Ramos (cell line): ENCODE results near the gene DENND6B.
"Not testable (repeated sequence)": the region's sequence is repeated elsewhere in the genome, so short reads cannot be mapped to it uniquely, and the experiment has no call there.

Experiments used
- in situ Hi-C: fragments of 300-500 bp; cut with MboI; formaldehyde crosslinking; loops from one replicate; pipeline ENCODE4 v1.14.3; 2022; ENCODE audit warnings: low sequenced_read_pairs; ENCODE audit not compliant: unreplicated experiment

DENND6B gene

DNA sequence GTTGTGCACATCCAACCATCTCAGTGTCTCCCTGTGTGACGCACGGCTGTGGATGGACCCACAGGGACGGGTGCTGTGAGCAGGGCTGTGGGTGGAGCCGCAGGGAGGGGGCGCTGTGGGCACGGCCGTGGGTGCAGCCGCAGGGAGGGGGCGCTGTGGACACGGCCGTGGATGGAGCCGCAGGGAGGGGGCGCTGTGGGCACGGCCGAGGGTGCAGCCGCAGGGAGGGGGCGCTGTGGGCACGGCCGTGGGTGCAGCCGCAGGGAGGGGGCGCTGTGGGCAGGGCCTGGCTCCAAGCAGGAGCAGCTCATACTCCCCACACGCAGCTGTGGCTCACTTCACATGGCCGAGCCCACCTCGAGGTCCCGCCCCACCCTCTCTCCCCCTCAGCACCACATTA, 50.7 kb downstream of the DENND6B start:
- in situ Hi-C loops: loop anchor here (5.0 kb wide), 1 partner anchor 51 kb away; the partner anchor contains the start of gene DENND6B

DNA sequence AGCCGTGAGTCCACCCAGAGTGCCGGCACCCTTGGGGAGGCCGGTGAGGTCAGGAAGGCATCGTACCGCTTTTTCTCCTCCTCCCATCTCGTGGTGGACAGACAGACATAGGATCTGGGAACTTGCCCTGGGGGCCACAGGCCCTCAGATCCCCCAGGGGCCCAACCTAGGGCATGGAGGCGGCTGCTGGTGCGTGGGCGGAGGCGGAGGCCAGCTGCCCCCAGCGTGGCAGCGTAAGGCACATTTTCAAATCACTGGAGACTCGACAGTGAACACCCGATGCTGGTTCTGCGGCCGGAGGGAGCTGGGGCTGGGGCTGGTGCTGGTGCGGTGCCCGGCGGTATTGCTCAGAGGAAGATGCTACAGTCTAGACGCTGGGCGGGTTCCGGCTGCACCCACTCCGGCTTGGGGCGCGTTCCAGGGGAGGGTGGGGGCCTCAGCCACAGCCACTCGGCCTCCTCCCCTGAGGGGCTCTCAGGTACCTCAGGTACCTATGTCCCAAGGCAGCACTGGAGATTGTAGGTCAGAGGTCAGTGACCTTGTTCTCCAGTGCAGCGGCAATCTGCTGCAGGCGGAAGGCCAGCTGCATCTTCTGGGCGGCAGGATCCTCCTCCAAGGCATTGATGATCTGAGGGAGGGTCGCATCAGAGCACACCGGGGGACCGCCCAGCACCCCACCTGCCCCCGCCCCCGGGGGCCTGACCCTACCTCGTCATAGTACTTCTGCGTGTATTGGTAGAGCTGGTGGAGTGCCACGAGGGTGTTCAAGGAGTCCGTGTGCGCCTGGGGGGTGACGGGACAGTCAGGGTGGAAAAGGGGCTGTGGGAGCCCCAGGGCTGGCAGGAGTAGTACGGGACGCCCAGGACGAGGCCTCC, 51.4 kb downstream of the DENND6B start:
- in situ Hi-C loops: loop anchor here (5.0 kb wide), 1 partner anchor 52 kb away; the partner anchor contains the start of gene DENND6B

DNA sequence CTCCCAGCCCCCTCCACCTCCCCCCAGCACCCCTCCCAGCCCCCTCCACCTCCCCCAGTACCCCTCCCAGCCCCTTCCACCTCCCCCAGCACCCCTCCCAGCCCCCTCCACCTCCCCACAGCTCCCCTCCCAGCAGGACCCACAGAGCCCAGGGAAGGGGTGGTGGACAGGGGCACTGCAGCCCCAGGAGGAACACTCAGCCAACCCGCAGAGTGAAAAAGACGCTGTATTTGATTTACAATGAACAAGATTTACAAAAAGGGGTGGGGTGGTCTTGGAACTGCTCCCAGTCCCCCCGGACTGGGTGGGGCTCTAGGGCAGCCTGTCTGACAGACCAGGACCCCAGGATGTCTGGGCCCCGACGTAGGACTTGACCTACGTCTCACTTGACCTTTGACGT, 52.0 kb downstream of the DENND6B start:
- in situ Hi-C loops: loop anchor here (5.0 kb wide), 1 partner anchor 53 kb away; the partner anchor contains the start of gene DENND6B

DNA sequence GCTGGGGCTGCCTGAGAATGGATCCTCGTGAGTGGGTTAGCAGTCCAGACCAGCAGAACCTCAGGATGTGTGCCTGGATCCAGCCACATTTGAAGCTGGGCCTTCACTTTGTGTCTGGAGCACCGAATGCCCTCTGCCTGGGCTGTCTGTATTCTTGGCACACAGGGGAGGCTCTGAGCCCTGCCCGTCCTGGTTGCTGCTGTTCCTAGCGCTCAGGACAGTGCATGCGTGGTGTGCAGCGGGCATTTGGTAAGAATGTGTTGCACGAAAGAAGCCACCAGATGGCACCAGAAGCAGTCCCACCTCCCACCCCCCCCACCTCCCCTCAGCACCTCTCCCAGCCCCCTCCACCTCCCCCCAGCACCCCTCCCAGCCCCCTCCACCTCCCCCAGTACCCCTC, 52.5 kb downstream of the DENND6B start:
- in situ Hi-C loops: no loop called here

DNA sequence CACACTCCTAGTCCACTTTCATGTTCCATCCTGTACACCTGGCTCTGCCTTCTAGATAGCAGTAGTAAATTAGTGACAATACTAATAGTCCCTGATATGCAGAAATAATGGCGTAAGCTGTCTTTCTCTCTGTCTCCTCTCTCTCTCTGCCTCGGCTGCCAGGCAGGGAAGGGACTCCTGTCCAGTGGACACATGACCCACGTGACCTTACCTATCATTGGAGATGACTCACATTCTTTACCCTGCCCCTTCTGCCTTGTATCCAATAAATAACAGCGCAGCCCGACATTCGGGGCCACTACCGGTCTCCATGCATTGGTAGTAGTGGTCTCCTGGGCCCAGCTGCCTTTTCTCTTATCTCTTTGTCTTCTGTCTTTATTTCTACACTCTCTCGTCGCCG, 53.0 kb downstream of the DENND6B start:
- in situ Hi-C loops: not testable (repeated sequence)

DNA sequence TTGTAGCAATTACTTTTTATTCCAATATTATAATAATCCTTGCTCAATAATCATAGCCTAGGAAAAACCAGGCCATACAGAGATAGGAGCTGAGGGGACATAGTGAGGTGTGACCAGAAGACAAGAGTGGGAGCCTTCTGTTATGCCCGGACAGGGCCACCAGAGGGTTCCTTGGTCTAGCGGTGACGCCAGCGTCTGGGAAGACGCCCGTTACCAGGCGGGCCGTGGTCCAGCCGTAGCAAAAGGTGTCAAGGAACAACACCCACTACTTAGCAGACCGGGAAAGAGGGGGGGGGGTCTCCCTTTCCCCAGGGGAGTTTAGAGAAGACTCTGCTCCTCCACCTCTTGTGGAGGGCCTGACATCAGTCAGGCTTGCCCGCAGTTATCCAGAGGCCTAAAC, 53.5 kb downstream of the DENND6B start:
- in situ Hi-C loops: not testable (repeated sequence)

DNA sequence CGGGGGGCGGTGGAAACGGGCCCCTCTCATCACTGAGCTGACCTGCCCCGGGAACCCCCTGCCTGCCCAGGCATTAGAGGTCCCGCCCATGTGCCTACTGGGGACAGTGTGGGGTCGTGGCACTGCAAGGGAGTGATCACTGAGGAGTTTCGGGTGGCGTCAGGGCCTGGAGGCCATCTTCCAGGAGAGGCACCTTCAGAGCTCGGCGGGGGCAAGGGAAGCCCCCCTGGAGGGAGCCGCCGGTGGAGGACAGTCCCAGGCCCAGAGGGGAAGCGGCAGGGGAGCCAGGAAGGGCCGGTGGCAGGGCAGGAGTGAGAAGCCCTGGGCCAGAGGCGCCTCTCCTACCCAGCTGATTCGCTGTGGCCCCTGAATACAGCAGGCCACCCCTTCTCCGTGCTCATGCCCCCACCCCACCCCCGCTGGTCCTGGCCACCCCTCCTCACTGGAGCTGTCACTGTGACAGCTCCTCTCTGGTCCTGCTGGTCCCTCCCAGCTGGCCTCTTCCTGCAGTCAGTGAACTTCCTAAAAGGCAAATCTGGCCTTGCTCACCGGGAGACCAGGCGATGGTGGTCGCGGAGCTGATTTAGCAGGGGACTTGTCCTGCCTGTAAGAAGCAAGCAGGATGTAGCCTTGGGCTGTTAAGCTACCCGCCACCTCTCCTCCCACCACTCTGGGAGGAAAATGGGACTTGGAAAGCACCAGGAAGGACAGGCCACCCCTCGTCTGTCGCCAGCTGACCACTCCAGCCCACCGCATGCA, 54.6 kb downstream of the DENND6B start:
- in situ Hi-C loops: no loop called here

DNA sequence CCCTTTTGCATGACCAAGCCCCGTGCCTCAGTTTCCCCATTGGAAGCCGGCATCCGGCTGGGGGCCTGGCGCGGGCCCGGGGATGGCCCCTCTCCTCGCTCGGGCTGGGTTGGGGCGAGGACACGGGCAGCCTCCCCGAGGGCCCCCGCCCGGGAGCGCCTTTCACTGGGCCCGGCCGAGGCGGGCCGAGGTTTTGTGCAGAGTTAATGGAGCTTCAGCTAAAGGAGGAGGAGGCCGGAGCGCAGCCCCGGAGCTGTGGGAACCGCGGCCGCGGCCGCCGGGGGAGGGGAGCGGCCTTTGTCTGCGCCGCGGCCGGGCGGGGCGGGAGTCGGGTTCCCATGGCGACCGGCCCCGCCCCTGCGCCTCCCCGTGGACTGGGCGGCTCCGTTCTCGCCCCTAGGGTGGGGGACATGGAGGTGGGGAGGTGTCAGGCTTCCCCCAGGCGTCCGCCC, 55.3 kb downstream of the DENND6B start:
- in situ Hi-C loops: no loop called here

DNA sequence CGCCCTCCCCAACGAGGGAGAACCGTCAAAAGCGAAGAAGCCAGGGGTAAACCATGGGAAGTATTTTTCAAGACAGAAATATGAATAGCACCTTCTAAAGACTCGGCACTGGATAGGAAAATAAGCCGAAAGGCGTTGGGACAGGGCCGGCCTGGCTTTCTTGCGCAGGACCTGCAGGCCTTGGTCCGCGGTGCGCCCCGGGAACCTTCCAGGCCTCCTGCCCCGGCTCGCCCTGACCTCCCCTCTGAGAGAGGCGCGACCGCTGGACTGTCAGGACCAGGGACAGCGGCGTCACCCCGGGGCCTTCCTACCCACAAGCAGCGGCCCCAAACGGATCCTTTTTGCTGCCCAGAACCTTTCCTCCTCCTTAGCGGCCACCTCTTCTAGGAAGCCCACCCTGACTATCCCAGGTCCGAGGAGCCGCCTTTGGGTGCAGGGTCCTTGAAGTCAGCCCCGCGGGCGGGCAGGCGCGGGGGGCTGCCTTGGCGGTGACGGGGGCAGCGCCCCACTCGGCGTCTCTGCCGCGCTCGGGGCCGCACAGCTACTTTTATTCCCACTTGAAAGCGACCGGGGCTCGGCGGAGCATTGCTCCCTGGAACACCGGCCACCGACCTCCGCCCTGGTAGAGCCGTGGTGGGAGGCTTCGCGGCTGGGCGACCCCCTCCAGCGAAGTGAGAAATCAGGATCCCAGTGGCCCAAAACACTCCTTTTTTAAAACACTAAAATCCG, 56.0 kb downstream of the DENND6B start:
- in situ Hi-C loops: no loop called here

DNA sequence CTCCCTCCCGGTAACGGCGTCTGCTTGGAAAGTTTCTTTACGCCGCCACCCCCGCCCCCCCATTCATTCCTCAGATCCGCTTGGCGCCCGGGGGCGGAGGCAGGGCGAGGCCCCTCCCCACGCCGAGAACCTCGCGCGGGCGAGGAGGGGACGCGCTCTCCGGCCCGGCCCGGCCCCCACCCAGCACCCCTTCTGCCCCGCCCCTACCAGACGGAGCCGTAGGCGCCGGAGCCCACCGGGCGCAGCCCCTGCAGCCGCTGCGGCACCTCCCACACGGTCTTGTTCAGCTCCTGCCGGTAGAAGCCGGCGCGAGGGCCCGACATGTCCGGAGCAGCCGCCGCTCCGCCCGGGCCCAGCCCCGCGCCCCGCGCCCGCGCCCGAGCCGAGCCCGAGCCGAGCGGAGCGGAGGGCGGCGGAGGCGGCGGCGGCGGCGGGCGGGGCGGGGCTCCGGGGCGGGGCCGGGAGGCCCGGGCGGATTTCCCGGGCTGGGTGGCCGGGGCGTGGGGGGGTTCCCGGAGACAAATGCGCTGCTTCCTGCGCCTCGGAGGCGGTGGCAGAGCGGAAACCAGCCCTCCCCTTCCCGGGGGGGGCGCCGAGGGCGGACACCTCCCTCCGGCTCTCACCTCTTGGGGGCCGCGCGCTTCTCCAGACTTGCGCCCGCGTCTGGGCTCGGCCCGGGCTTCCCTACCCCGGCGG, 56.7 kb downstream of the DENND6B start, which contains the start of gene MAPK11:
MAPK11 (minus strand) TSS at position 411 of the 696 bp plus-strand sequence; CDS start at position 323, 88 bp downstream.
- in situ Hi-C loops: no loop called here

DNA sequence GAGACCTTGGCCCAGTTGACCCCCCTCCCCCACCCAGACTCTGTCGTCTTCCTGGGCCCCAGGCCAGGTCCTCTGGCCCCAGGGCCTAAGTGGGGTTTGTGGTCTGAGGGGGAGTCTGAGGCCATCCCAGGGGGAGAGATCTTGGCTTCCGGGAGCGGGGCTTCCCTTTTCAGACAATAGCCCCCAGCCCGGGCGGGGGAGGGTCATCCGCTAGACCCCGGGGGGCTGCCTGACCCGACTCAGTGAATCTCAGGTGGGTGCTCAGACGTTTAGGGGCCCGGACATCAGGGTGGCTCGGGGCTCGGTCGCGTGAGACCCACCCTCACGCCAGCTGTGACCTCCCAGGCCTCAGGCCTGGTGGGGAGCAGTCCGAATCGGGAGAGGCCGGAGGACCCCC, 57.2 kb downstream of the DENND6B start:
- in situ Hi-C loops: no loop called here

DNA sequence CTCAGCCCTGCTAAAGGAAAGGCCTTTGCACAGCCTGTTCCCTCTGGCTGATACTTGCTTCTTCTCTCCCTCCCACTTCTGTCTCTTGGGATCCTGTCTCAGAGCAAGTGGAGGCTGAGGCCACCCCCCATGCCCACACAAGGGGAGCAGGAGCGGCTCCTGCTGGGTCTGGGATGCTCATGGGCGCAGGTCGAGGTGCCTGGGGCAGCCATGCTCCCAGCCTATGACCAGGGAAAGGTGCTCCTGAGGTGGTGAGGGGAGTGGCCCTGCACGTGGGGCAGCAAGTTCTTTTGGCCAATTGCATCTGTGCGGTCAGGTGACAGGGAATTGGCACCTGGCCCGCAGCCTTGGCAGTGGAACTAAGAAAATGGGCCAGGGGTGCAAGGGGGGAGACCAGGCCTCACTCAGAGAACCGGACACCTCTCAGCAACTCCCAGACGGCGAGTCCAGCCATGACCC, 58.1 kb downstream of the DENND6B start:
- in situ Hi-C loops: no loop called here

DNA sequence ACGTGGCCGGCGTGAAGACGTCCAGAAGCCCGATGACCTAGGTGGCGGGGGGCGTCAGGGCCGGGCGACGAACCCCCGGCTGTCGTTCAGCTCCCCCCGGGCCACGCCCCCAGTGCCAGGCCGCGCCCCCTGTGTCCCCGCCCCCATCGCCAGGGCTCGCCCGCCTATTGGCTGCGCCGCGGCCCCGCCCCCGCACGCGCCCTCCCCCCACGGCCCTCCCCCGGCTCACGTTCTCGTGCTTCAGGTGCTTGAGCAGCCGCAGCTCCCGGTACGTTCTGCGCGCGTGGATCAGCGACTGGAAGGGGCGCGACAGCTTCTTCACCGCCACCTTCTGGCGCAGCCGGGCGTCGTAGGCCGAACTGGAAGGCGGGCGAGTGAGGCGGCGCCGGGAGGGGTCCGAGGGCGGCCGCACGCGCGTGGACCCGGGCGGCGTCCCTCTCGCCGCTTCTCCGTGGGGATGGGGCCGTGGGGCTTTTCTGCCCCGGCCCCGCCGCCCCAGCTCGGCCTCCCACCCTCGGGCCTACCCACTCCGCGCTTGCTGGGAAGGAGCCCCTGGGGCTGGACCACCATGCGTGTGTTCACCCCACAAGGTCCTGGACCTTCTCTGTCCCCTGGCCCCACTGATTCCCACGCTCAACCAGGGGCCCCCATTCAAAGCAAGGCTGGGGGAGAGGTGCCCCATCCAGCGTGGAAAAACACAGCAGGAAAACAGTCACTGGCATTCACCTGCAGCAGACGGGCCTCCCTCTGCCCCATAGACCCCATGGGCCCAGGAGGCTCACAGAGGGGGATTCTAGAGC, 59.0 kb downstream of the DENND6B start:
- in situ Hi-C loops: no loop called here

DNA sequence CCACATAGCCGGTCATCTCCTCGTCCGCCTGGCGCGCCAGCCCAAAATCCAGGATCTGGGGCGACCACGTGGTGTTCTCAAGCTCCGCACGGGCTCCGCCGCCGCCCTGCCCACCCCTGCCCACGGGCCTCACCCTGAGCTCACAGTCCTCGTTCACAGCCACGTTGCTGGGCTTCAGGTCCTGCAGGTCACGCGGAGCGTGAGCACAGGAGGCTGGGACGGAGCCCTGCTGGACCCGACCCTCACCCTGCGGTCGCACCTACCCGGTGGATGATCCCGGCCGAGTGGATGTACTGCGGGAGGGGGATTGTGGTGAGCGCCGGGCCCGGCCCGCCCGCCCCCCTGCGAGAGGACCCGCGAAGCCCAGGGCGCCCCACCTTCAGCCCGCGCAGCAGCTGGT, 59.8 kb downstream of the DENND6B start:
- in situ Hi-C loops: no loop called here

DNA sequence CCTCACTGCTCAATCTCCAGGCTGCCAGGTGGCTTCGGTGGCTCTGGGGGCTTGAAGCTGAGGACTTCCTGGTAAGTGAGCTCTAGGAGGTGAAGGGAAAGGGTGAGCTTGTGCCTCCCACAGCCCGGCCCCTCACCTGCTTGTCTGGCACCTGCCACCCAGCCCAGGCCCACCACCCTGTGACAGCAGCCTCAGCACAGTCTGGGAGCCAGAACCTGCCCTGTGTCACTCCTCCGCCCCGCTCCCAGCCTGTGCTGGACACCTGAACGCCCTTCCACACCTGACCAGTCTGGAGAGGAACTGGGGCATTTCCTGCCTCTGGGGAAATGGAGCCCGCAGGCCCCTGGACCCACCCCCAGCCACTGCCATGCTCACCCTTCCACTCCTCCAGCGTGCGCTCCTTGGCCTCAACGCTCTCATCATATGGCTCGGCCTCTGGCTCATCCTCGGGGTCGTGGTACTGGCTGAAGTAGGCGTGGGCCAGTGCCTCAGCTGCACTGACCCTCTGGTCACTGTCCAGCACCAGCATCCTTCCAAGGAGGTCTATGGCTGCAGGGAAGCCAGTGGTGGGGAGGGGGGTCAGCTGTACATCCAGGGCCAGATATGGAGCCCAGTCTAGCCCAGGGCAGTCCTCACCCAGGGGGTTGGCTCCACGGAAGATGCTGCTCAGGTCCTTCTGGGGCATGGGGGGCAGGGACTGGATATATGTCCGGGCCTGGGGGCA, 61.7 kb downstream of the DENND6B start:
- in situ Hi-C loops: no loop called here

DNA sequence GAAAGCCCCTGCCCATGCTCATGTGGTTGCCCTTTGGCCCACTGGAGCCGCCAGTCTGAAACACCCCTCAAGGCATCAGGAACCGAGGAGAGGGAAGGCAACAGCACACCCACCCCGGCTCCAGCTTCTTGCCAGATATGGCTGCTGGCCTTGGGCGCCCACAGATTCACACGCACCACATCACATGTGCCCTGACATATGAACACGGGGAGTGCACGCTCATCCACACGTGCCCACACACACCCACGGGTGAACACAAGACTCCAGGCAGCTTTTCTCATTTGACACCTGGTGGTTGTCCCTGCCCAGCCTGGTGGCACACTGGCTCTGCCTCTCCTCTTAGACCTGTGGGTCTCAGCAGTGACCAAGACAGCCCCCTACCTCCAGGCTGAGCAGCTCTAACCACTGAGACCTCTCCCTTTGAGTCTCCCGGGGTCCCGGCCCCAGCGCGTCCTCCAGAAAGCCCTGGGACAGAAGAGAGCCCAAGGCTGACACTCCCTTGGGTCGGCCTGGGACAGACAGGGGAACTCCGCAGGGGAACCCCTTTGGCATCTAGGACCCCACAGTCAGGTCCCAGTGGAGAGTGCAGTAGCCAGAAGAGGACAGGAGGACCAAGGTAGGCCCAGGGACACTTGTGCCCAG, 62.6 kb downstream of the DENND6B start:
- in situ Hi-C loops: no loop called here

DNA sequence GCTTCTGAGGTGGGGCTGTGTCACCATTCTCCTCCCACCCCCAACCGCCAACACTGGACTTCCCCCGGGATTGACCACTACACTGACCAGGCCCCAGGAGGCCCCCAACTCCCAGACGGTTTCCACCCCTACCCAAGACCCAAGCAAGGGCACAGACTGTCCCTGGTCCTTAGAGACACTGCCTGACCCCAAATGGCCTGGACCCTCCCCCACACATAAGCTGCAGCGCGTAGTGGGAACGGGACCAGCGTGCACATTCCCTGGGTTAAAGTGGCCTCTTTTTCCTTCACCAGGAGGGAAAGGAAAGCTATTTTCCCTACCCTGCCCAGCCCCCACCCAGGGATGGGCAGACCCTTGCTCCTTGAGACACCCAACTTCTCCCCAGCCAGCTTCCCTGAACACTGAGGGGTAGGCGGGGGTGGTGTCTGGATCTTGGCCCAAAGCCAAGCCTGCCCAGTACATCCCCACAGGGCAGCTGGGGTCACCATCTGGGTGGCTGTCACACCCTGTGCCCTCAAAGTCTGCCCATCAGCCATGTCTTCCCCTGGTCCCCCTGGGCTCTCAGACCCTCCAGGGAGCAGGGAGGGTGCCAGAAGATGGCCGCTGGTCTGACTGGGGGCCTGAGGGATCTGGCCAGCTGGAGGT, 63.7 kb downstream of the DENND6B start:
- in situ Hi-C loops: no loop called here
